HG03342 (cell line): ENCODE data around the gene HIVEP3.

ENCODE experiments used
- ATAC-seq: cut with Tn5 transposase; IDR thresholded peaks from one replicate; pipeline ENCODE4 v1.9.1; 2021; ENCODE audit warnings: mild to moderate bottlenecking, moderate library complexity; ENCODE audit not compliant: unreplicated experiment

The HIVEP3 gene

DNA sequence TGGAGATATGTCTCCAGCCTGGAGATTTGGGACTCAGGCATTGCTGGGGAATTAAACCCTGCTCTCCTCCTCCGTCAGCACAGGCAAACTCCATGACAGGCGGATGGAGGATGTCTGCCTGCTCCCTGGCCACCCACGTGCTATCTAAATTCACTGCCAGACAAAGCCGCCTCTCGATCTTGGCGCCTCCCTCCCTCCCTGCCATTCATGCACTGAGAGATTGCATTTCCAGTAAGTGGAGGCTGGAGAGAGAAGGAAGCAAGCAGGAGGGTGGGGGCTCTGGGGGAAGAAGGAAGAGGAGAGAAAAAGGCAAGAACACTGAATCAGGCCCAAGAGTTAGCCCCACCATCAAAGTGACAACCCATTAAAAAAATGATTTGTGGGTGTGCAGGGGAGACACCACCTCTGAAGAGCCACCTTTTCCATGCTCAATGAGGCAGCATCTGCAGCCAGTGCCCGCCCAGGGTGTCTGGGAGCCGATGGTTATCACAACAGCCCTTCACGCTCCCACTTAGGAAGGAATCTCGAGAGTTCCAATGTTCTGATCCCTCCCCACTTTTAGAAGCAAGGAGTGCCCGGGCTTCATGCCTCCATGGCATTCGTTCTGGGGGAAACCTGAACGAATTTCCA is 183.0 kb downstream of the HIVEP3 start:
- ATAC-seq: no peak

DNA sequence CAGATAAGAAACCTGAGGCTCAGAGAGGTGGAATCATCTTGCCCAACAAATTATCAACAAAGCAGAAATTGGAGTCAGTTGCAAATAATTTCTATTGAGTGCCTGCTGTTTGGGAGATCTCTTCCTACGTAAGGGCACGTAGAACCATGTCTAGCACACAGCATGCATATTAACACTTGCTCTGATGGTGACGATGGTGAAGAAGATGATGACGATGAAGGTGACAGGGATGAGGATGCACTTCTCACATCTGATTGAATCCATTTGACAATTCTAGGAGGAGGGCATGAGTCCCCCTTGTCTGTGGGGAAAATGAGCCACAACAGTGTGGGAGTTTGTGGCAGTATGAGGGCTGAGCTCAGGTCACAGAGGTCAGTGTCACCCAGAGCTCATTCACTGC is 183.6 kb downstream of the HIVEP3 start:
- no peak for ATAC-seq

DNA sequence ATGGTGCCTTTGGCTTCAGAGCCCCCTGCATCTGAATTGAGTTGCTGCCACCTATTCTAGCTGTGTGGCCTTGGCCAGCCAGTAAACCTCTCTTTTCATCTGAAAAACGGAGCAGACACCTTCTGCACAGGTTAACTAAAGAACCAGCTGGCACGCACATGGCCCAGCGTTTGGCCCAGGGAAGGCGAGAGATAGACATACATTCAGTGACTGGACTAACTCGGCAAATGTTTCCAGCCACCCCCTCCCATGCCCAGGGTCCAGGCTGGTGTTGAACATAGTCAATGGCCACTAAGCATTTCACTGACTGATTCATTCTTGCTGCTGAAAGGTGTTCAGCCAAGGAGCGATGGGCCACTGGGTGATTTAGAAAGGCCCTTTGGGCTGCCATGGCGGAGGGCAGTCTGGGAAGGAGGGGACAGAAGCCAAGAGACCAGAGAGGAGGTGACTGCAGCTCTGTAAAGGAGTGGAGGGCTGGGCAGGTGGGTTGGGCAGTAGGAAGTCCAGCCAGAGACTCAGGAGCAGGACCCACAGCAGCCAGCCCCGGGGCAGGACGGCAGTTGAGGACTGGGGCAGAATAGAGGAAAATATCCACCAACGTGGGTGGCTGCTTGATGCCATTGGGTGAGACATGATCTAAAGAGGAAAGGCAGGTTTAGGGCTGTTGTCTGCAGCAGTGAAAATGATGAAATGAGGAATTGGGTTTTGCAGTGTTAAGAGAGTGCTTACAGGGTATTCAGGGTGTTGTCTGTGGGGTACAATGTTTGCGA is 184.3 kb downstream of the HIVEP3 start:
- ATAC-seq: no peak

DNA sequence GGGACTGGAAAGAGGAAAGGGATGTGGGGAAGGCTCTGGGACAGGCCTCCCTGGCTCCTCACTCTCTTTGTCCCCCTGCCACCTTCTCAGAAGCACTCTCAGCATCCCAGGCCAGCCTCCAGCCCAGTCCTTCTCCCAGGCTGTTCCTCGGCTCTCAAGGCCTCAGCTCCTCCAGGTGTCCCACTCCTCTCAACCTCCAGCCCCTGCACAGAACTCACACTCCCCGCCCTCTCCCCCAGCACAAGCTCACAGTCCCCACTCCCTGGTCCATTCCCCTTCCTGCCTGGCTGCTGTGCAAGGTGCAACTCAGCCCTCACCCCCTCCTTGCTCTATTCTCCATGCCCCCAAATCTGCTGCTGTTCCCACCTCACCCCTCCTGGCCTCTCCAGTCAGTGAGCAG is 185.0 kb downstream of the HIVEP3 start:
- ATAC-seq: no peak

DNA sequence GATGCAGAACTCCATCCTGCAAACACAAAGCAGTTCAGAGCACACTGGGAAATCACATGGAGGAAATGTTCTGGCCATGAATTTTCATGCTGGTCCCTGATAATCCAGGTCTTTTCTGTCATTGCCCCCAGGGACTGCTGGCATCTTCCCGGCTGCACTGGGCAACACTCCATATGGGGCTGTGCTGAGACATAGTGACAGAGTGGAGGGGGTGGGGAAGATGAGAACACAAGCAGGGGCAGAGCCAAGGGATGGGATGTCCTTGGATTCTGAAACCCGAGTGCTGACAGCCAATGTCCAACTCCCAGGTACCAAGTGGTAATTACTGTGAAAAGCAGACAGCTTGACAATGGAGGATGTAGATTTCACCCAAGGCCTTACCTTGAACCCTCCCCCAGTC is 185.7 kb downstream of the HIVEP3 start:
- ATAC-seq: no peak

DNA sequence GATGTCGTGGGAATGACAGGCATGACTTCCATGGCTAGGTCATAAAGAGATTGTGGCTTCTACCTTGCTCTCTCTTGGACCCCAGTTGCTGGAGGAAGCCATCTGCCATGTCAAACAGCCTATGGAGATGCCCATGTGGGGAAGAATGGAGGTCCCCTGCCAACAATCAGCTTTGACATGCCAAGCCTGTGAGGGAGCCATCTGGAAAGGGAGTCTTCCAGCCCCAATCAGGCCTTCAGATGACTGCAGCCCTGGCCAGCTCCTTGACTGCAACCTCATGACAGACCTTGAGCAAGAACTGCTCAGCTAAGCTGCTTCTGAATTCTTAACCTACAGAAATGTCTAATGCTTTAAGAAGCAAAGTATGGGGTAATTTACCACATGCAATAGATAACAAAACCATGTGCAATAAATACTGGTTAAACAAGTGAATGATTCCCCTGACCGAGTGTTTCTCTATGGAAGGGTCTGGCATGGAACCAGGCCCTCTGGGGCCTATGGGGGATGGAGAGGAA is 187.1 kb downstream of the HIVEP3 start:
- no peak for ATAC-seq

DNA sequence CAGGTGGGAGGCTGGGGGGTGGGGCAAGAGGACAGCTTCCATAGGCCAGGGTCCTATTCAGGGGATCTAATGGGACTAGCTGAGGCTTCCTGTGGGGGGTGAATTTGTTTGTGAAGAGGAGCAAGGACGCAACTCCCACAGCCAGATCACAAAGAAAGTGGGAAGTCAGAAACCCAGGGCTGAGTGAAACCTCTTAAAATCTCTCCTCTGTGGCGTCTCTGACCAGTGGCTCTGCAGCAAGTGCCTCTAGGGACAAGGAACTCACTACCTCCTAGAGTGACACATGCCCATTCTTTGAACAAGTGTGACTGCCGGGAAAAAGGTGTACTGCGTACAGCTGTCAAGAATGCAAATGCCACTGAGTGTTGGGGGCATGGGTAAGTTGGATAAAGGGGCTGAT is 187.9 kb downstream of the HIVEP3 start:
- no peak for ATAC-seq

DNA sequence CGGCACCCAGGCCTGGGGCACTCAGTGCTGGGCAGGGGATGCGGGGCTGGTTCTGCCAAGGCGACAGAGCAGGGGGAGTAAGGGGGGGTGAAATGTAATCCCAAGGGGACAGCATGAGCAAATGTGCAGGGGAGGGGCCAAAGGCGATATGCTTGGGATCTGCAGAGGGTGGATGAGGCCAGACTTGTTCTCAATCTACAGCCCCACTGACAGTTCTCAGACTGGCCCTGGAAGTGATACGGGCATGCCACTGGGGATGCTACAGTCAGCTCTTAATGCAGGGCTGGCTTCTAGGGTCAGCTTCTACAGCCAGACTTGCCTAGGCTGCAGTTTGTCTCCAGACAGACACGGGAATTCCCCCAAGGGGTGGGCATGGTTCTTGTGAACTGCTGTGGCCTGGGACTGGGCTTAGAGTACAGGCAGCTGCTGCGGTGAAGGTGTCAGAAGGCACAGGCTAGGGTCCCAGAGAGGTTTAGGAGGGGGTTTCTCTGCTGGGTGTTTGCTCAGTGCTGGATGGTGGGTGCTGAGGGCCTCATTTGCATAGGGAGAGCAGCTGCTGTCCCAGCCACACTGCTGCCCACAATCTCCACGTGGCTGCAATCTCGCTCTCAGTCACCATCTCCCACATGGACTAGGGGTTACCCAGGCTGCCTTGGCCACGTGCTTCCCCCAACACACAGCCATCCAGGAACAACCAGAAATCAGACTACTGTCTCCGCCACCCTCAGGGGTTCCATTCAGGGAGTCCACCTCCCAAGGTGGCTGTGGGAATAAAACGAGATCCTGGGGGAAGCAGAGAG is 190.1 kb downstream of the HIVEP3 start:
- peak; percentile 76 for ATAC-seq

DNA sequence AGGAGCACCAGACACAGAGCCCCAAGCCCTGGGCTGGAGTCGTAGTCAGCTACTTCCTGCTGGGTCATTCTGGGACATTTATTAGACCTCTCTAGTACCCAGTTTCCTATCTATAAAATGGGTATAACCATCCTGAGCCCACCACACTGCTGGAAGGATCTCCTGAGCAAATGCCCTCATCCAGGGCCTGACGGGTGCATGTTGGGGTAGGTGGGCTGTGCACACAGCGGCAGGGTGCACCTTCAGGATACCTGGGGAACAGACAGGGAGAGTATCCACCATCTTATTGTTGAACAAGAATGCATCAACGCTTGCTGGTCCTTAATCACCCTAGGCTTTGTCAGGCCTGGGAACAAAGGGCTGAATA is 191.0 kb downstream of the HIVEP3 start:
- ATAC-seq: no peak

DNA sequence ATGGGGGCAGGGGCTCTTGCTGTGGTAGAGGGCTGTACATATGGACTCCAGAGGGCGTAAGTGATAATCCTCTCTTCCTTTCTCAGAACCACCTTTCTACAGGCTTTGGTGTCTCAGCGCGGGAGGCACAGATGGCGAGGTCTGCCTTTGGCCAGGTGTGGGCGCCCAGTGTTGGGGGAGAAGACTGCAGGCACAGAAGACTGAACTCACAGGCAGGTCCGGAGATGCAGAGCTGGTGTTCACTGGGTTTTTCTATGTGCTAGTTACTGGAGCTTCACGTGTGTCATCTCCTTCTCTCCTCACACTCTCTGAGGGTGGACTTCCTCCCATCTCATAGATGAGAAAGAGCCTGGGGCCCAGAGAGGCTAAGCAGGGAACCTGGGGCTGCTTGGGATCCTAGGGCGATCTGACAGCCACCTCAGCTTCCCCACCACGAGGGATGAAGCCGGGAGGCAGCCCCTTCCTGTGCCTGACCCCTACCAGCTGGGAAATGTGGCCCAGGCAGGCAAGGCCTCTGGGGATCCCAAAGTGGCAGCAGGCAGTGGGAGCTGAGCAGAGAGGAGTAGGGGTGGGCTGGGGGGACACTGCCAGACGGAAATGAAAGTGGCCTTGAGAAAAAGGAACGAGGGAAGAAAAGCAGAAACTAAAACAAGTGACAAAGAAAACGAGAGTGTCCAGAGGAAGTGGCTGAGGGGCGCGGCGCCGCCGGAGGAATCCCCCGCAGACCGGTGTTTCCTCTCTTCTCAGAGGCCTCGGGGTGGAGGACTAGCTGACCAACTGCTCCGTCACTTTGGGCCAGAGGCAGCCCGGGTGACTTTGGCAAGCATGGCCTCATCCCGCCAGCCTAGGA is 191.6 kb downstream of the HIVEP3 start:
- ATAC-seq: no peak

DNA sequence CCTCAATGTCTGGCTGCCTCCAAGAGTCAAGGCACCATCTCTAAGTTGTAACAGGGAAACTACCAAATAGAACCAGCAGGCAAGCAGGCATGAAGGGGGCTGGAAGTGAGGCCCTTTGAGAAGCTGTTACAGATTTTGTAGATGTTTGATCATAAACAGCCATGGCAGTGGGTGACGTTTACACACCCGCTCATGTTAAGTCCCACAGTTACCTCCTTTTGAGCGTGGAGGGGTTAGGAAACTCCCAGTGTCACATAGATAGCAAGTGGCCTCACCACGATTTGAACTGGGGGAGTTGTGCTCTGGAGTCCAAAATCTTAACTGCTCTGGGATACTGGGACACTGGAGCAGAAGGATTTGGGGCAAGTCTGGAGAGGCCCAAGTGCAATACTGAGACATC is 192.4 kb downstream of the HIVEP3 start:
- ATAC-seq: no peak

DNA sequence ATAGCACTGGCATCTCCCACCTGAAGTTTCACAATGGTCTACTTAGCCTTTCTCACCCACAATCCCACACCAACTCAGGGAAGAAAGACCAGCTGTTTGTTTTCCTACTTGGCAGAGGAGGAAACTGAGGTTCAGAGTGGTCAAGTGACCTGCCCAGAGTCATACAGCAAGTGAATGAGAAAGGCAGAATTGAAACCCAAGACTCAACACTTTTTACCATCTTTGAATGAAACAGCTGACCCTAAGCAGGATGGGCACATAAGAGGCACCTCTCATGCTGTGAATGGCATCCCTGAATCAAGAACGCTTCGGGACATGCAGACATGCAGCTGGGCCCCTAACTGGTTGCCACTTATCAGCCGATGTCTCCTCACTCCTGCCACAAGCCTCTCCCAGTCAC is 193.8 kb downstream of the HIVEP3 start:
- ATAC-seq: no peak

DNA sequence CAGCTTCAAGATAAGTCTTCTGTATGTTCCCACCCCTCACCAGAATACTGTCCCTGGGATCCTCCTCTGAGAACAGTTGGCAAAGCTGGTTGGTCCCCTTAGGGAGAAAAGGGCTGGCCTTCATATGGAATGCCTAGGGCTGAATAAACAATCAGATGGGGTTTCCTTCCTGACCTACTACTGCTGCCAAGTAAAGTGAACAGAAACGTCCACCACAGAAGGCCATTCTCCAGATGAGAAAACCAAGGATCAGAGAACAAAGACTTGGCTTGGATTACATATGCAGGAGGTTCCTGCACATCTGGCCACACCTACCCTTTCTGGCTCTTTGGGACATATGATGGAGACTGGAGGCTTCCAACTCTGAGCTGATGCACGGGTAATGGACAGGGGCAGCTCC is 194.5 kb downstream of the HIVEP3 start:
- ATAC-seq: no peak

DNA sequence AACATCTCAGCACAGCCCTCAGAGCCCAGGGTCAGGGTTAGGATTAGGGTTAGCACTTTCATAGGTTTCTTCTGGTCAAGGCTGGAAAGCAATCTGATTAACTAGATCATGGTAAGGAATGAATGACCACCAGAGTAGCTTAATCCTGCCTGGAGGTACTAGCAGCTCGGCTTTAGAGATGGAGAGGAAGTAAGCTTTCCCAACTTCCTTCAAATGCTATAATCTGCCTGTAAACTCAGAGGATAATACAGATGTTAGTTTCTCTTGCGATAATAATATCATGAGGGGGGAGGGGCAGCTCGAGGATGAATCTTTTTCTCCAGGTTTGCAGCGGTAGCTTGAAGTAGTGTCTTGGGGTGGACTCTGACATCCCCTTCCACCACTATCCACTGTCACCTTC is 194.9 kb downstream of the HIVEP3 start:
- ATAC-seq: no peak

DNA sequence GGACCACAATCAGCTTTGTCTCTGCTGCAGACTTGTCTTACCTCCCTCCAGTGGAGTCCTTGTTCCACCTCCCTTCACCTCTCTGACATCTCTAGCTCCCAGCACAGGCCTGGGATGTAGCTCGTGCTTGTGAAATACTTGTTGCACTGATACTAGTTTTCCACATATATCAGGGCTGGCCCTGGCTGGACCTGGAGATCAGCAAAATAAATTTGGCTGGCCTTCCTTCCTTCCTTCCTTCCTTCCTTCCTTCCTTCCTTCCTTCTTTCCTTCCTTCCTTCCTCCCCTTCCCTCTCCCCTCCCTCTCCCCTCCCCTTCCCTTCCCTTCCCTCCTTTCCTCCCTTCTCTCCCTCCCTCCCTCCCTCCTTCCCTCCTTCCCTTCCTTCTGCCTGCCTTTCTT is 196.5 kb downstream of the HIVEP3 start:
- ATAC-seq: no peak

DNA sequence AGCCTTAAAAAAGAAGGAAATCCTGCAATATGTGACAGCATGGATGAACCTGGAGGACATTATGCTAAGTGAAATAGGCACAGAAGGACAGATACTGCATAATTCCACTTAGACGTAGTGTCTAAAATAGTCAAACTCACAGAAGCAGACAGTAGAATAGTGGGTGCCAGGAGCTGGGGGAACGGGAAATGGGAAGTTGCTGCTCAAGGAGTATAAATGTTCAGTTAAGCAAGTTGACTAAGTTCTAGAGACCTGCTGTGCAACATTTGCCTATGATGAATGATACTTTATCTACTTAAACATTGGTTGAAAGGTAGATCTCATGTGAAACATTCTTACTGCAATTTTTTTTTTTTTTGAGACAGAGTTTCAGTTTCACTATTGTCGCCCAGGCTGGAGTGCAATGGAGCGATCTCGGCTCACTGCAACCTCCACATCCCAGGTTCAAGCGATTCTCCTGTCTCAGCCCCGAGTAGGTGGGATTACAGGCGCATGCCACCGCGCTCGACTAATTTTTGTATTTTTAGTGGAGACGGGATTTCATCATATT is 197.8 kb downstream of the HIVEP3 start:
- peak; percentile 60 for ATAC-seq

DNA sequence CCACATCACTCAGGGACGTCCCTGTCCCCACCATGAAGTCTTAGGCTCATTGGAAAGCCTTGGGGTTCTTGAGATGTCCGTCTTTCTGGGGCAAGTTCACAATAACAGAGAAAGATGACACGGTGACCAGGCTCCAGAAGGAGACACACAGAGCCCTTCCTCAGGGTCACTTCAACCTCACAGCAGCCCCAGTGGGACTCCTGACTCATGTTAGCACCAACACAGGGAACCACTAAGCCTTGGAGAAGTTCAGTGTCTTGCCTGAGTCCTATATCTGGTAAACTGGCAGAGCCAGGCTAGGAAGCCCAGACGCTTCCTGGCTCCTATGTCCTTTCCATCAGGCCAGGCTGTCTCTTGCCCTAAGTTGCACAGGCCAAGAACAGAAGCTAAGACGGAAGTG is 199.1 kb downstream of the HIVEP3 start:
- ATAC-seq: no peak

DNA sequence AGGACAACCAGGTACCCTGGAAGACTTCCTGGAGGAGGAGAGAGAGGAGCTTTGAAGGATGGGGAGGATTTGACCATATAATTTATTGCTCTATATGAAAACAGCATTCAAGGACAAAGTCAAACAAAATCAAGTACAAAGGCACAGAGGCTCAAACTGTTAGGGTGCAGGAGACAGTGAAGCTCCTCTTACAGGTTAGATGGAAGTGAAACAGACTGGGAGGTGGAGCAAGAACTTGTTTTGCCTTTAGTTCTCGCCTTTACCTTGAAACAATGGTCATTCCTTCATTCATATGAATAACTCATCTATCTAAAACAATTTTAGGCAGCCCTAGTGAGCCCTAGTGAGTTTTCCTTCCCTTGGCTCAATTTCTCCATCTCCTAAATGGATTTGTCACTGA is 199.6 kb downstream of the HIVEP3 start:
- no peak for ATAC-seq

DNA sequence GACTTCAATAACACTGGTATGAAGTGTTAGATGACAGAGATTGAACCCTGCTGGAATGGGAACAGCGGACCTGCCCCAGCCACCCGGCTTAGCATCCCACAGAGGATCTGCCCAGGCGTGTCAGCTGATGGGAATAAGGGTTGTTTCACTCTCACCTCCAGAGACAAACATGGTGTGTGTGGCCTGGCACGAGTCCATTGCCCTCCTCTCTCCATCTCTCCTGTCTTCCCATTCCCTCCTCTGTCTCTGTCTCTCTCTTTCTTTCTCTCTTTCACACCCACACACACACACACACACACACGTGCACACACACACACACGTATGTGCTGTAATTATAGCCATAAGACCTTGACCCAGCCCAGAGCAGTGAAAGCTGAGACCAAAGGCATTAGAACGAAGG is 200.2 kb downstream of the HIVEP3 start:
- no peak for ATAC-seq
